ENCODE measurements around the gene FAM184B. TPM values are rescaled to one million over a fixed set of nuclear protein-coding genes. Genes with fewer than 3 reads are reported as not detected.

The FAM184B gene
- total RNA-seq, 1 experiment from 2014 or later = 0.09 TPM

GRCh38 chr4:17707671-17708070 is 73.8 kb downstream of the FAM184B start:
- Histone ChIP-seq H3K23ac (ENCODE audit: insufficient read length, low read depth, low read length) (no peak overlapping the region), H2AK5ac (ENCODE audit: insufficient read length, low read length) (no peak overlapping the region), H3K23me2 (ENCODE audit: insufficient read length, low read depth, low read length, poor library complexity, severe bottlenecking) (no peaks in the 10 kb centered on the region), H4K5ac (ENCODE audit: insufficient read length, low read depth, low read length) (no peak overlapping the region), H2BK12ac (ENCODE audit: insufficient read length, low read depth, low read length) (no peak overlapping the region), H4K91ac (ENCODE audit: insufficient read length, low read depth, low read length) (no peak overlapping the region), H3K27me3 (ENCODE audit: insufficient read depth, low read length) (no peaks in the 10 kb centered on the region), H3K9ac (ENCODE audit: extremely low read depth, insufficient read length, low read length) (no peak overlapping the region), H4K8ac (replicated peaks; ENCODE audit: insufficient read length, low read depth, low read length) (no peak overlapping the region), H2BK5ac (ENCODE audit: insufficient read length, low read length) (no peak overlapping the region), H2BK20ac (ENCODE audit: low read depth, low read length, poor library complexity, severe bottlenecking) (no peak overlapping the region), H3K4me2 (ENCODE audit: insufficient read depth, insufficient read length, low read length) (no peak overlapping the region), H3K18ac (ENCODE audit: insufficient read length, low read depth, low read length) (no peak overlapping the region), H3T11ph (ENCODE audit: low read length) (no peak overlapping the region), H2BK15ac (ENCODE audit: low read depth, low read length) (no peak overlapping the region), H2AFZ (ENCODE audit: low read length) (no peak overlapping the region), H3K9me3 (ENCODE audit: control insufficient read depth, low read depth, low read length) (no peaks in the 10 kb centered on the region), H4K20me1 (ENCODE audit: control insufficient read depth, insufficient read depth, insufficient read length) (no peaks in the 10 kb centered on the region), H3K4me1 (ENCODE audit: insufficient read depth, low read length) (no peaks in the 10 kb centered on the region), H2BK120ac (ENCODE audit: low read depth, low read length, poor library complexity, severe bottlenecking) (no peak overlapping the region), H3K56ac (ENCODE audit: insufficient read length, low read depth, low read length) (no peak overlapping the region), H3K14ac (ENCODE audit: insufficient read depth, low read length) (no peak overlapping the region), H3K27ac (ENCODE audit: insufficient read length, low read depth, low read length) (no peak overlapping the region), H3K4ac (ENCODE audit: low read depth, low read length) (no peak overlapping the region), H3K79me1 (ENCODE audit: insufficient read depth, low read depth, low read length, poor library complexity, severe bottlenecking) (no peaks in the 10 kb centered on the region), H3K79me2 (ENCODE audit: insufficient read depth, low read length) (no peaks in the 10 kb centered on the region)
- DNase-seq = no peak
- no peak overlapping the region for H3K4me3 Mint-ChIP-seq
- no peak overlapping the region for H3K27ac Mint-ChIP-seq
- no peaks in the 10 kb centered on the region for H3K36me3 Mint-ChIP-seq (ENCODE audit: insufficient read depth in 1 of 3, low read depth in 3 of 3)
- H3K9me3 Mint-ChIP-seq = no peaks in the 10 kb centered on the region
- peaks cover 6% of the 10 kb centered on the region for H3K27me3 Mint-ChIP-seq (ENCODE audit: low read depth)
- TF ChIP-seq, protein P1, sequence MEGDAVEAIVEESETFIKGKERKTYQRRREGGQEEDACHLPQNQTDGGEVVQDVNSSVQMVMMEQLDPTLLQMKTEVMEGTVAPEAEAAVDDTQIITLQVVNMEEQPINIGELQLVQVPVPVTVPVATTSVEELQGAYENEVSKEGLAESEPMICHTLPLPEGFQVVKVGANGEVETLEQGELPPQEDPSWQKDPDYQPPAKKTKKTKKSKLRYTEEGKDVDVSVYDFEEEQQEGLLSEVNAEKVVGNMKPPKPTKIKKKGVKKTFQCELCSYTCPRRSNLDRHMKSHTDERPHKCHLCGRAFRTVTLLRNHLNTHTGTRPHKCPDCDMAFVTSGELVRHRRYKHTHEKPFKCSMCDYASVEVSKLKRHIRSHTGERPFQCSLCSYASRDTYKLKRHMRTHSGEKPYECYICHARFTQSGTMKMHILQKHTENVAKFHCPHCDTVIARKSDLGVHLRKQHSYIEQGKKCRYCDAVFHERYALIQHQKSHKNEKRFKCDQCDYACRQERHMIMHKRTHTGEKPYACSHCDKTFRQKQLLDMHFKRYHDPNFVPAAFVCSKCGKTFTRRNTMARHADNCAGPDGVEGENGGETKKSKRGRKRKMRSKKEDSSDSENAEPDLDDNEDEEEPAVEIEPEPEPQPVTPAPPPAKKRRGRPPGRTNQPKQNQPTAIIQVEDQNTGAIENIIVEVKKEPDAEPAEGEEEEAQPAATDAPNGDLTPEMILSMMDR (conservative IDR thresholded peaks at IDR 0.05) = no peak
- no CpG with 5 or more reads among the region's 2 CpGs for WGBS (ENCODE audit: extremely low coverage, insufficient read length, low lambda C conversion rate)
- H3K4me1 Mint-ChIP-seq = peaks cover 0 to 3% of the 10 kb centered on the region in 2 experiments; a peak in 1 of 4 replicates
